ENCODE measurements around the gene TOP1. TPM values are rescaled to one million over a fixed set of nuclear protein-coding genes. Genes with fewer than 3 reads are reported as not detected.

The TOP1 gene
- total and polyA plus RNA-seq, 2 of the 4 experiments (the other 2 are of a cell fraction), result 14.0 to 21.5 TPM

- Histone ChIP-seq H3K4me2 (ENCODE audit: low read depth, low read length) (0 out of 2 replicates have a peak overlapping the region, but pooled peaks have one; percentile 13), H3K9me3 (ENCODE audit: control insufficient read depth, insufficient read depth, low read length) (no peaks in the 10 kb centered on the region), H3K27me3 (ENCODE audit: control insufficient read depth, insufficient read depth, low read length) (no peaks in the 10 kb centered on the region), H3K9me1 (ENCODE audit: insufficient read depth, low read length) (peaks cover 3% of the 10 kb centered on the region; the same call in 1 of the 2 replicates), H3K4me3 (ENCODE audit: insufficient read depth, low read depth, low read length) (no peak overlapping the region), H3K23ac (ENCODE audit: low read depth, low read length) (no peak overlapping the region), H3K27ac (ENCODE audit: insufficient read depth, low read length) (peak overlapping the region; percentile 19; the same call in 1 of the 2 replicates), H4K20me1 (ENCODE audit: insufficient read depth, low read length) (no peaks in the 10 kb centered on the region), H3K4ac (ENCODE audit: low read depth, low read length) (no peak overlapping the region), H2AK5ac (ENCODE audit: low read depth, low read length) (no peak overlapping the region), H3K56ac (ENCODE audit: extremely low read depth, insufficient read depth, low read length) (no peak overlapping the region), H4K5ac (ENCODE audit: low read depth, low read length) (0 out of 2 replicates have a peak overlapping the region, but pooled peaks have one; percentile 19), H3K14ac (replicated peaks; ENCODE audit: low read depth, low read length) (no peak overlapping the region), H2BK5ac (ENCODE audit: low read depth, low read length, poor library complexity, severe bottlenecking) (peak overlapping the region; percentile 59), H2AFZ (replicated peaks; ENCODE audit: low read length, poor library complexity) (no peak overlapping the region), H2BK120ac (ENCODE audit: low read depth, low read length) (no peak overlapping the region), H3K79me1 (ENCODE audit: low read depth in 1 of 2, low read length in 2 of 2) (peaks cover 17 to 37% of the 10 kb centered on the region in 2 experiments), H3K4me1 (ENCODE audit: control insufficient read depth, insufficient read depth, low read length) (peaks cover 17% of the 10 kb centered on the region), H2BK20ac (ENCODE audit: low read depth, low read length) (peak overlapping the region; percentile 6; the same call in 1 of the 2 replicates), H3K18ac (ENCODE audit: low read depth, low read length) (peak overlapping the region; percentile 20; the same call in 1 of the 2 replicates), H4K8ac (ENCODE audit: low read depth in 2 of 2, low read length in 2 of 2) (no peak overlapping the region), H3K9ac (ENCODE audit: low read depth, low read length) (no peak overlapping the region), H3K36me3 (ENCODE audit: control insufficient read depth, insufficient read depth, low read length) (peaks cover 48% of the 10 kb centered on the region), H2AK9ac (replicated peaks; ENCODE audit: low read depth, low read length, poor library complexity) (no peak overlapping the region), H4K91ac (ENCODE audit: insufficient read depth, low read depth, low read length) (no peak overlapping the region; the same call in 1 of the 2 replicates), H2BK15ac (ENCODE audit: low read depth, low read length) (no peak overlapping the region)
- TF ChIP-seq CEBPB (IDR thresholded peaks at IDR 0.05; ENCODE audit: low read depth, low read length) (peak; percentile 85), POLR2A (IDR thresholded peaks at IDR 0.05; ENCODE audit: low read depth, low read length) (no peak)
- no CpG with 5 or more reads among the region's 4 CpGs for whole genome bisulfite sequencing, 2 experiments (ENCODE audit: extremely low coverage in 2 of 2, insufficient read length in 1 of 2)
- DNase-seq (peak; percentile 73), ATAC-seq (ENCODE audit: low read depth) (peak; percentile 49)
- no TSS peak for BruUV-seq (replicated peaks)
- in situ Hi-C loops (cut with MboI; ENCODE audit: low sequenced_read_pairs), result no loop called here
- ChIA-PET POLR2A (ENCODE audit: unreplicated experiment) (interaction anchor here (1.0 kb wide), 1 partner anchor 108 kb away, joined by 10 read pairs; no protein-coding TSS in a partner anchor), CTCF (interaction anchor here (0.7 kb wide), 1 partner anchor 17 kb away, joined by 4 read pairs; no protein-coding TSS in a partner anchor)
- dilution Hi-C loops (cut with HindIII; ENCODE audit: low sequenced_read_pairs, unreplicated experiment), result no loop called here
- intact Hi-C loops (cut with micrococcal nuclease), result no loop called here
Observed at GRCh38 chr20:41098703-41099250, 70.2 kb downstream of the TOP1 start.
